ENCODE measurements around the gene STING1.
A peak's percentile ranks its signal among the peaks of the same experiment; 100 is the strongest.

STING1 gene

GRCh38 chr5:139439013-139439903 lies 43.3 kb downstream of the STING1 start, which contains the start of gene DNAJC18:
TSS of gene DNAJC18 (minus strand) at chr5:139439525. CDS start at chr5:139439445, 80 bp downstream.
- DNase-seq (ENCODE audit: low read depth): peak; percentile 72

DNA sequence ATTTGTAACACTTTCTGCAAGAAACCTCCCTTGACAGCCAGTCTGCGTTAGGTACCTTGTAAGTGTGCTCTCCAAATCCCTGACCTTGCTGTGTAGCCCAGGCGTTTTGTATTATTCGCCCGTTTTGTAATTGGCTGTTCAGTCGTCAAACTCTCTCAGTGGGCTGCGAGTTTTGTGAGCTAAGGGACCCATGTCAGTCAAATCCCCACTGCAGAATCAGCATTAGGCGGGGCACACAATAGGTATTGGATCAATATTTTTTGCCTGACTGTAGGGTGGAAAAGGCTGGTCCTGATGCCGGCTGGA lies 43.9 kb downstream of the STING1 start:
- no peak for DNase-seq (ENCODE audit: low read depth)

GRCh38 chr5:139435676-139436075 lies 46.9 kb downstream of the STING1 start:
- DNase-seq (ENCODE audit: low read depth): no peak

- DNase-seq (ENCODE audit: low read depth): no peak
Observed at GRCh38 chr5:139431706-139432105, 50.9 kb downstream of the STING1 start.

DNA sequence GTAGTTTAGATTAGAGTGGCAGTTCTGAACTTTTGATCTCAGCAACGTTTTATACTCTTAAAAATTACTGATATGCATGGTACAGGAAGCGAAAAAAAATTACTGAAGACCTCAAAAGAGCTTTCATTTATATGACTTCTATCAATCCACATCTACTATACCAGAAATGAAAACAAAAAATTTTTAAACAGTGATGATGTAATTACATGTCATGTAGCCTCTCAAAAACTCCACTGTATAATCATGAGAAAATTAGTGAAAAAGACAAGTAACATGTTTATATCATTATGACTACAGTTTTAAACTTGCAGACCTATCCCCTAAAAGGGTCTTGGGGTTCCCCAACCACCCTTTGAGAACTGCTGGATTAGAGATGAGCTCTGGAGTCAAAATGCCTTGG lies 52.5 kb downstream of the STING1 start:
- no peak for DNase-seq (ENCODE audit: low read depth)

DNA sequence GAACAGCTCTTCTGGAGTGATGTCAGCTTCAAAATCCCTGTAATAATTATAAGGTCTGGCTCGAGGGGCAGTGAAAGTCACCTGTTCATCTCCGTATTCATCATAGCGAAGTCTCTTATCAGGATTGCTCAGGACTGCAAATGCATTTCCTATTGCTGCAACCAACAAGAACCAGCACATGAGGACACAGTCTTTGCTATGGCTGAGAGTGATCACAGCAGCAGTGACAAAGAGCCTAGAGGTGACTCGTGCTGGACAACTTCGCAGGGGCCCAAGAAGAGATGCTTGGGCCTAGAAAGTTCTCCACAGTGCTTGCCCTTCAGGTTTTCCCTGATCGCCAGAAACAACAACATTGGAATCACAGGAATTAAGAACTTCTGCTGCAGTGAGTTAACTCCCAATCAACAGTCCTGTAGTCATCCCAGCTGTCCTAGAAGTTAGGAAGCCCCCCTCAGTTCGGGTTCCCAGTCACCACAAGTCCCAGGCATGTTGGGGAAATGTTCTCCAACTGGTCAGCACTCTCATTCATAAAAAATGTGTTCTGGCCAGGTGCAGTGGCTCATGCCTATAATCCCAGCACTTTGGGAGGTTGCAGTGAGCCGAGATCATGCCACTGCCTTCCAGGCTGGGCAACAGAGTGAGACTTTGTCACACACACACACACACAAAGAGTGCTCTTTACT lies 56.2 kb downstream of the STING1 start:
- peak; percentile 26 for DNase-seq (ENCODE audit: low read depth)
